IMR-90 (cell line): Measurements from ENCODE around the gene LEF1.

Experiments
- CTCF ChIP-seq: conservative IDR thresholded peaks from 2 replicates; pipeline ENCODE4 v1.5.1; 2012; ENCODE audit warnings: mild to moderate bottlenecking, low read depth, low read length, improper control_type of control experiment
- MAFK ChIP-seq: IDR thresholded peaks from 2 replicates; pipeline ENCODE4 v1.6.1; 2012; ENCODE audit warnings: low read depth, low read length, improper control_type of control experiment
- POLR2A ChIP-seq: IDR thresholded peaks from 2 replicates; pipeline ENCODE4 v1.6.1; 2012; ENCODE audit warnings: mild to moderate bottlenecking, low read depth, low read length

- TF ChIP-seq CTCF (no peak), POLR2A (no peak), MAFK (no peak)
Measured at GRCh38 chr4:108097990-108098553, 70.7 kb downstream of the LEF1 start.
